KOPT-K1 (cell line): ENCODE measurements around the gene TRMT10B.
A peak's percentile ranks its signal among the peaks of the same experiment; 100 is the strongest.
"Not testable (repeated sequence)": the region's sequence is repeated elsewhere in the genome, so short reads cannot be mapped to it uniquely, and the experiment has no call there.

ENCODE experiments used
- H3K27ac ChIP-seq: fragments of 200-600 bp; sonication (generic); 2 replicates; pipeline ENCODE4 v1.5.1; 2016; ENCODE audit warnings: antibody characterized with exemption, mild to moderate bottlenecking, low read depth, low read length; ENCODE audit not compliant: poor library complexity, severe bottlenecking
- H3K36me3 ChIP-seq: fragments of 200-600 bp; sonication (generic); 2 replicates; pipeline ENCODE4 v1.5.1; 2017; ENCODE audit warnings: antibody characterized with exemption, mild to moderate bottlenecking, low read length, moderate library complexity; ENCODE audit not compliant: insufficient read depth
- H3K9me3 ChIP-seq: fragments of 200-600 bp; sonication (generic); 2 replicates; pipeline ENCODE4 v1.5.1; 2017; ENCODE audit warnings: antibody characterized with exemption, low read length, mild to moderate bottlenecking; ENCODE audit not compliant: insufficient read depth, poor library complexity, severe bottlenecking

TRMT10B gene

DNA sequence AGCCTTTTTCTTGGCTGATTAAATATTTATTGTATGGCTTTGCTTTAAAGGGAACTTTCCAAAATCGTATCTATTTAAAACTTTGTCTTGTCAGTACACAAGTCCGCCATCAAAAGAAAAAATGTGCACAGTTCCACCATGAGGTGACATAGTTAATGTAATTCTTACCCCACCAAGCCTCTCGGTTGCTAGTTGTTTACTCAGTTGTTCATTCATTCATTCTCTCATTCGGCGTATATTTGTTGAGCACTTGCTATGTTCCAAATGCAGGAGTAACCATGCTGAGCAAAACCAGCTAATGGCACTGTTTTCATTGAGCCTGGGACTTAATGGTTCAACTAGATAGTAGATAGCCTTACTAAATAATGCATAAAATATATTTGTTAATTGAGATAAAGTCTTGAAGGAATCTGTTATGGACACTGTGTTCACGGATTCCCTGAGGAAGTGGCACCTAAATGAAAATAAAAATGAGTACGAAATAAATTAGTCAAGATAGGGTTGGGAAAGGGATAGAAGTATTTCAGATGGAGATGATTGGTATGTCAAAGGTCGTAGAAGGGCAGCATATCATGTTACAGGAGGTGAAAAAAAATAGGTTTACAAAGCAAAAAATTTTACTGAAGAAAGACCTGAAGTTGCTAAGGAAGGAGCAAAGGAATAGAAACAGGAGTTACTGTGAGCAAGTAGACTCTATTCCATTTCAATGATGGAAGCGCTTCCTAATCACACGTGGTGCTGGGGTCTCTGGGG, 48.5 kb downstream of the TRMT10B start:
- H3K36me3 ChIP-seq, result peaks cover 13% of the 10 kb centered on the region
- no peaks in the 10 kb centered on the region for H3K9me3 ChIP-seq
- H3K27ac ChIP-seq, result peak overlapping the region; percentile 74

DNA sequence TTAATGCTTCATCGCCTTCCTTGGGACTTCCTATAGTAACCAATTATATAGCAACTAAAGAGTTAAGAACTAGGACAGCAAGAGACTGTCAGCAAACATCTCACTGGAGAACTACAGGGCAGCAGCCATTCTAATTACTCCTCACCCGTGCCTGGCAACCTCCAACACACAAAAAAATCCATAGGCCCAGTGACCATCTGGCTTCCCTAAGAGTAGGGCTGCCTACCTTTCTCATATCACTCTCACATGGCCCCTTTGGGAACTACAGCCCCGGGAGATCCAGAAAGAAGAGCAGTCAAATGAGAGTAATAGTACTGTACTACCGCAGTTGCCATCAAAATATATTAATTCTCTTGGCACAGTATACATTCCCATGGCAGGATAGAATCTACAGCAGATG, 52.7 kb downstream of the TRMT10B start:
- Histone ChIP-seq H3K36me3 (peaks cover 28% of the 10 kb centered on the region), H3K27ac (no peak overlapping the region), H3K9me3 (no peaks in the 10 kb centered on the region)

DNA sequence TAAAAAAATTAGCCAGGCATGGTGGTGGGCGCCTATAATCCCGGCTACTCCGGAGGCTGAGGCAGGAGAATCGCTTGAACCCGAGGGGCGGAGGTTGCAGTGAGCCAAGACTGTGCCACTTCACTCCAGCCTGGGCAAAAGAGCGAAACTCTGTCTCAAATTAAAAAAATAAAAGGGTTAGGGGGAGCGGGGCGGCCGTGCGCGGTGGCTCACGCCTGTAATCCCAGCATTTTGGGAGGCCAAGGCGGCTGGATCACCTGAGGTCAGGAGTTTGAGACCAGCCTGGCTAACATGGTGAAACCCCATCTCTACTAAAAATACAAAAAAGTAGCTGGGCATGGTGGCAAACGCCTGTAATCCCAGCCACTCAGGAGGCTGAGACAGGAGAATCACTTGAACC, 56.1 kb downstream of the TRMT10B start:
- not testable (repeated sequence) for H3K27ac ChIP-seq, H3K9me3 ChIP-seq
- H3K36me3 ChIP-seq, result peaks cover 24% of the 10 kb centered on the region

- H3K36me3 ChIP-seq, result peaks cover 18% of the 10 kb centered on the region
- H3K27ac ChIP-seq, result no peak overlapping the region
- H3K9me3 ChIP-seq, result no peaks in the 10 kb centered on the region
These were observed 58.4 kb downstream of the TRMT10B start for GRCh38 chr9:37811906-37812476.

DNA sequence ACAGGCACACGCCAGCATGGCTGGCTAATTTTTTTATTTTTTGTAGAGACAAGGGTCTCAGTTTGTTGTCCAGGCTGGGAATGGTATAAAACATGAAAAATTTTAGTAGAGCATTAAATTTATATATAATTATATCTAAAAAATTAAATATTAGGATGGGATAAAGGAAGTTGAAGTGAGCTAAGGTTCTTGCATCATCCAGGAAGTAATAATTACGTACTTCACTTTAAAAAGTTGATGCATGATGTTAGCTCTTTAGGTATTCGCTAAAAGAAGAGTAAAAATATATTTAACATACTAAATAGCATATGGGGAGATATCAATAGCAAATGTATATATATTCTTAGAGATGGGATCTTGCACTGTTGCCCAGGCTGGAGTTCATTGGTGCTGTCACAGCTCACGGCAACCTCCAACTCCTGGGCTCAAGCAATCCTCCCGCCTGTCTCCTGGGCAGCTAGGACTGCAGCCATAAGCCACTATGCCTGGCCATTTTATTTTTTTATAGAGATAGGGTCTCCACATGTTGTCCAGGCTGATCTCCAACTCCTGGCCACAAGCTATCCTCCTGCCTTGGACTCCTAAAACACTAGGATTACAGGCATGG, 59.3 kb downstream of the TRMT10B start:
- Histone ChIP-seq H3K36me3 (peaks cover 13% of the 10 kb centered on the region), H3K9me3 (no peaks in the 10 kb centered on the region), H3K27ac (no peak overlapping the region)

DNA sequence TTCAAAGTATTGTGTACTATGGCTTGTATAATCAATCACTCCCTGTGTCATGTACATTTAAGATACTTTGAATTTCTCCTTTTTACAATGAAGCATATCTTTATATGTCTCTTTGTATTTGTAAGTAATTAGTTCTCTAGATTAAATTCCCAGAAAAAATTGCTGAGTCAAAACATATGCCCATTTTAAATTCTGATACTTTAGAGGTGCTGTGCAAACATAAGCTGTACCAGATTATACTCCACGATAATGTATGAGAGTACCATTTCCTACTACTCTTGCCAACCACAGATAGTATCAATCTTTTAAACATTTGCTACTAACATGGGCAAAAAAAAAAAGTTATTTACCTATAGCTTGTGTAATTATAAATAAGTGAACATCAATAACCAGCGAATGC, 65.2 kb downstream of the TRMT10B start:
- H3K27ac ChIP-seq, result no peak overlapping the region
- peaks cover 36% of the 10 kb centered on the region for H3K36me3 ChIP-seq
- H3K9me3 ChIP-seq, result no peaks in the 10 kb centered on the region

DNA sequence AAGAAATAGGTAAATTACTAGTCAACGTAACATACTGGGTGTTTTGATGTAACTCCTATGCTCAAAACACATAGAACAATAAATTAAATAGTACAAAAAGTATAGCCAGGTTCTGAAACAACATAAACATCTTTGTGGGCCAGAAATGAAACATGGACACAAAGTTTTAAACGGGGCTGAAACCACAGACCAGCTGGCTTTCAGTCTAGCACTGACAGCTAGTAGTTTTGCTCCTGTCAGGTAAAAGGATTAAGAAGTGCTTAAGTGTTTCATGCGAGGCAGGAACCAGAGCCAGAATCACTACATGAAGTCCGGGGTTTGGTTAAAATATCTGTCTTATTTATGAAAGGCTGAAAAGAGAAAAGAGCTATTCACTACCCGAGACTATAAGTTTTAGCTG, 66.5 kb downstream of the TRMT10B start:
- Histone ChIP-seq H3K36me3 (peaks cover 47% of the 10 kb centered on the region), H3K9me3 (no peaks in the 10 kb centered on the region), H3K27ac (no peak overlapping the region)

- H3K27ac ChIP-seq, H3K9me3 ChIP-seq: not testable (repeated sequence)
- peaks cover 84% of the 10 kb centered on the region for H3K36me3 ChIP-seq
These were observed 71.6 kb downstream of the TRMT10B start for GRCh38 chr9:37825174-37825573.

- no peaks in the 10 kb centered on the region for H3K9me3 ChIP-seq
- H3K27ac ChIP-seq, result no peak overlapping the region
These were observed 74.0 kb downstream of the TRMT10B start for GRCh38 chr9:37827483-37828165.

More at GRCh38 chr9:37827483-37828165, 74.0 kb downstream of the TRMT10B start:
- H3K36me3 ChIP-seq, result peaks cover 74% of the 10 kb centered on the region
